Glomerular visceral epithelial cell (primary cell): ENCODE data around the gene PDE4C.

Experiments
- DNase-seq: peaks from one replicate; pipeline ENCODE4 v3.0.0-alpha.2; 2016; ENCODE audit errors: extremely low spot score

PDE4C gene

DNA sequence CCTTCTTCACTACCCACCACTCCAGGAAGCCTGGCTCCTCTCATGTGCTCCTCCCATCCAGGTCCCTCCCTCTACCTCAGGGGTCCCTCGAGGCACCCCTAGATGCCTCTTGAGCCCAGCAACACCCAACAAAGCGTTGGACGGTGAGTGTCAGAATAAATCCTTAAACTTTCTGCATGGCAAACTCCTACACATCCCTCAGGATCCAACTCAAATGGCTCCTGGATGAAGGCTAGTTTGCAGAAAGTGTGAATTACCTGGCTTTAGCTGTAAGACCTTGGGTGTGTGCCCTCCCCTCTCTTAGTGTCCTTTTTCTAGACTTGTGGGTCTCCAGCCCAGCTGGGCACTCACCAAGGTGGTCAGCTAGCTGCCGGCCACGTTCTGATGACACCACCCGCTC lies 27.9 kb downstream of the PDE4C start:
- DNase-seq: no peak

DNA sequence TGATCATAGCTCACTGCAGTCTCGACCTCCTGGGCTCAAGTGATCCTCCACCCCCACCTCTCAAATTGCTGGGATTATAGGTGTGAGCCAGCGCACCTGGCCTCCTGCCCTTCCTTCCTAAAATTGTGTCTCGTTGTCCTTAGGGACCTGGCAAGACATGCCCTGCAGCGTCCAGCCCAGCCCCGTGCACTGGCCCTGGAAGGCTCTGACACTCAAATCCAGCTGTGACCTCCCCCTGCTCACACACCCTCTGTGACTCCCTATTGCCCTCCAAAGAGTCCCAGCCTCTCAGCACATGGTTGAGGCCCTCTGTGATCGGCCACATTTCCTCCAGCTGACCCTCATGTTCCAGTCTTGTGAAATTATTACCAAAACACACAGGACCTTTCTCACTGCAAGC lies 28.3 kb downstream of the PDE4C start:
- DNase-seq: no peak

DNA sequence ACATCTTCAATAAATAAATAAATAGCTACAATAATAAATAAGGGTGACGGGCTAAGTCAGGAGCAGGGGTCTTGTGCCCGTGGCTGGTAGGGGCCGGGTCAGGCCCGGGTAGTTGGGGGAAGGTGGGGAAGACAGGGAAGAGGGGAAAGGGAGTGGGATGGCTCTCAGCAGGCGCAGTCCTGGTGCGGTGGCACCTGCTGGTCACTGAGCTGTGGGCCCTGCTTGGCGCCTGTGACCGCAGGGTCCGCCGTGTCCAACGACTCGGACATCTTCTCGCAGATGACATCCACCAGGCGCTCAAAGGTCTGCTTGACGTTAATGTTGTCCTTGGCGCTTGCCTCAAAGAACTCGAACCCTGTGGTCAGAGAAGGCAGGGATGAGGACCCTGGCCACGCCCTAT lies 28.9 kb downstream of the PDE4C start:
- no peak for DNase-seq

DNA sequence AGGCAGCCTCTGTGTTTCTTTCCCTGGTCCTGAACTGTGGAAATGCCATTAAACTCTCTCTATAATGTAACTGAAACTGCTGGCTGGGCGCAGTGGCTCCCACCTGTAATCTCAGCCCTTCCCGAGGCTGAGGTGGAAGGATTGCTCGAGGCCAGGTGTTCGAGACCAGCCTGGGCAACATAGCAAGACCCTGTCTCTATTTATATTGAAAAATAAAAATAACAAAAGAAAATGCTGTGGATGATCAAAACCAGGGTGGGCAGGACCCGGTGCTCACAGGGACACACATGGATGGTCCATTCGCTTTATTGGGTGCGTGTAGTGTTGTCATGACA lies 29.8 kb downstream of the PDE4C start:
- DNase-seq: no peak

DNA sequence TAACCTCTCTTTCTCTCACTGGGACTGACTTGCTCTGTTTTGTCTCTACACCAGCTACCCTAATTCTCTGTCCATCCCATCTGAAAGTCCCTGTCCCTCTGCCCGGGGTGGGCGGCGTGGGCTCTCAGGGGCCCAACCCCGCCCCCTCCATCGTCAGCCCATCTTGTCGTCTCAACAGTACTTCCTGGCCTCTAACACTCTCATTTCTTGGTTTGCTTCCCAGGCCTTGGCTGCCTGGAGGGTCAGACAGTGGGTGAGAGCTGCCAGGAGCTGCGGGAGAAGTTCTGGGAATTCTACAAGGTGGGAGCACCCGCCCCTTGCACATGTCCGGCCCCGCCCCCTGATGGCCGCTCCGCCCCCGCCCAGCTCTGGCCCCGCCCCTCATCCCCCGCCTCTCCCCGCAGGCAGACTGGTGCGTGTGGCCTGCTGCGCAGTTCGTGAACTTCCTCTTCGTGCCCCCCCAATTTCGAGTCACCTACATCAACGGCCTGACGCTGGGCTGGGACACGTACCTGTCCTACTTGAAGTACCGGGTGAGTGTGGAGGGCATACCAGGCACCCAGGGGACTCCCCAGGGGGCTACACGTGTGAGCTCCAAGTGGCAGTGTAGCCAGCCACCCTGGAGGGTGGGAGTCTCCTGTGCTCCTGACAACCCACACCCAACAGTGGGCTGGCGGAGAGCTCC lies 31.5 kb downstream of the PDE4C start:
- DNase-seq: no peak

DNA sequence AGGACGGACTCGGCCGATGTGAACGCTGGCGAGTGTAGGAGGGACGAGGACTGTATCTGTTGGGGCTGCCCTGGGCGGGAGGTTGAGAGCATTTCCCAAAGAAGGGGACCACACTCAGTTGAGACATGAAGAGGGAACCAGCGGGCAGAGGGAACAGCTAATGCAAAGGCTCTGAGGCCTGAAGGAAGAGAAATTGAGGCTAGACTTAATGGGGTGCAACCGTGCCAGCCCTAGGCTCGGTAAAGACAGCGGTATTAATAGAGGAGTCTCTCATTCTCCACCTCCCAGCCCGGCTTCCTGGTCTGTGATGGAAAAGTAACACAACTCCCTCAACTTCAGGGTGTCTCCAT lies 32.1 kb downstream of the PDE4C start:
- no peak for DNase-seq

DNA sequence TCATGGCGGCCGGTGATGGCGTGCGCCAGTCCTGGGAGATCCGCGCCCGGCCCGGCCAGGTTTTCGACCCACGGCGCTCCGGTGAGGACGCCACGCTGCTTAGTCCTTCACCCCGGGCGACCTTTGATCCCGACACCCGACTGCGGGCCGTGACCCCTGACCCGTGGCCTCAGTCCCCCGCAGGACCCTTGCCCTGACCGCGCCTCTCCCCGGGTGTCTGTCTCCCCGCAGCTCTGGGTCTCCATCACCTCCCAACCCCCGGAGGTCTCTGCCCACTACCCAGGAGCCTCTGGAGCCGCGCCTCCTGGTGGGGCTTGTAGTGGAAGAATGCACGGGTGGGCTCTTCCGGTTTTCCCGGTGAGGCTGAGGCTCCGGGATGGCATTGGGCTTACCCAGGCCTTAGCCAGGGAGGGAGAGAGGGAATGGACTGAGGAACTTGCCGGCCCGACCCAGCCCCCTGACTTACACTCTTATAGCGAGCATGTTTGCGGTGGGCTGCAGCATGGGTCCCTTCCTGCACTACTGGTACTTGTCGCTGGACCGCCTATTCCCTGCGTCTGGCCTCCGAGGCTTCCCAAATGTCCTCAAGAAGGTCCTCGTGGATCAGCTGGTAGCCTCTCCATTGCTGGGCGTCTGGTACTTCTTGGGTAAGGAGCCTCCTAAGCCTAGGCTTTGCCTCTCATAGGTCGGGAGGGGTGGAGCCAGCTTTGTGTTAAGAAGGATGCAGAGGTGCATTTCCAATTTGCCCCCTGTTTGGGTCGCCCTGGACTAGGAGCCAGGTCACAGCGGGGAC lies 32.7 kb downstream of the PDE4C start:
- no peak for DNase-seq

DNA sequence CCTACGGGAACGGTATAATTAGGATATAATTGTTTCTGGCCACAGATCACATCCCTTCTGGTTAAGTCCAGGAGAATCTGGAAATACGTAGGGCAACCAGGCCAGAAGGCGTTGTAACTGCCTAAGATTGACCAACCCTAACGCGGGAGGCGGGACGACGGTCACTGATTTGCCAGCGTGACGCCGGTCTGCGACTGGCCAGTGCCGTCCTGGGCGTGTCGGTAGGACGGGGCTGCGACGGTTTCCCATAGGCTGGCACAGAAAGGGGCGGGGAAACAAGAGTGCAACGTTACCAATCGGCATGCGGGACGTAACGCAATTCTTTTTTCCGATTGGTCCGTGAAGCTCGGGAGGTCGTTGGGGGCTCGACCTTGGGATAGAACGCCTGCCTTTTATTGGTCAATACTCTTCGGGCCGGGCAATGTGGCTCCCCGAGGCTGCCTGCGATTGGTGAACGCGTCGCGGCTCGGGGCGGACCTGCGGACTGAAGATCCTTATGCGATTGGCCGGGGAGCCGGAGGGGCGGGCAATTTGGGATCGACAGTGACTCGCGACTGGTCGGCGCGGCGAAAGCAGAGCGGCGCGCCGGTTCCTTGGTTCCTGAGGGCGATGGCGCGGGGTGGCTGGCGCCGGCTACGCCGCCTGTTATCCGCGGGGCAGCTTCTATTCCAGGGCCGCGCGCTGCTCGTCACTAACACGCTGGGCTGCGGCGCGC lies 33.4 kb downstream of the PDE4C start, which contains the start of gene MPV17L2:
Gene MPV17L2 (plus strand): TSS at position 546 of the 715 bp plus-strand sequence. CDS start 64 bp downstream, at position 610.
- DNase-seq: peak; percentile 100

DNA sequence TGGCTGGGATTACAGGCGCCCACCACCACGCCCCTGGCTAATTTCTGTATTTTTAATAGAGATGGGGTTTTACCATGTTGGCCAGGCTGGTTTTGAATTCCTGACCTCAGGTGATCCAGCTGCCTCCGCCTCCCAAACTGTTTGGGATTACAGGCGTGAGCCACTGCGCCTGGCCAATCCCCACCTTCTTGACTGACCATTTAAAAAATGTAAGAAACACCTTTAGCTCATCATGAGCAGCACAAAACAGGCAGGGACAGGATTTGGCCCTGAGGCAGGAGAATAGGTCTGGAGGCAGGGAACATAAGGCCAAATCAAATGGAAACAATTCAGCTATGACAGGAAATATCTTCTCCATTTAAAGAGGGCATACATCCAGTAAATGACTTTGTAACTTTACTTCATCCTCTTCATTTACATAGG lies 34.6 kb downstream of the PDE4C start:
- DNase-seq: no peak

DNA sequence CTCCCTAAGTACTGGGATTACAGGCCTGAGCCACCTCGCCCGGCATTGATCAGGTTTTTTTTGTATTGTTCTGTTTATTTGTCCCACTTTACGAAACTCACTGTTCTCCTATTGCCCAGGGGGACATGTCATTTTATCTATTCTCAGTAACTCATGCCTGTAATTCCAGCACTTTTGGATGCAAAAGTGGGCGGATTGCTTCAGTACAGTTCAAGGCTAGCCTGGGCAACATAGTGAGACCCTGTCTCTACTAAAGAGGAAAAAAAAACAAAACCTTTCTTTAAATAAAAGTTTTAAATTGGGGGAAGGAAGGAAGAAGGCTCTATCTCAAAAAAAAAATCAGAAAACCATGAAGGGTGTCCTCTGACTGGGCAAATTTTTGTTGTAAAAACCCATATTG lies 36.0 kb downstream of the PDE4C start:
- DNase-seq: no peak

DNA sequence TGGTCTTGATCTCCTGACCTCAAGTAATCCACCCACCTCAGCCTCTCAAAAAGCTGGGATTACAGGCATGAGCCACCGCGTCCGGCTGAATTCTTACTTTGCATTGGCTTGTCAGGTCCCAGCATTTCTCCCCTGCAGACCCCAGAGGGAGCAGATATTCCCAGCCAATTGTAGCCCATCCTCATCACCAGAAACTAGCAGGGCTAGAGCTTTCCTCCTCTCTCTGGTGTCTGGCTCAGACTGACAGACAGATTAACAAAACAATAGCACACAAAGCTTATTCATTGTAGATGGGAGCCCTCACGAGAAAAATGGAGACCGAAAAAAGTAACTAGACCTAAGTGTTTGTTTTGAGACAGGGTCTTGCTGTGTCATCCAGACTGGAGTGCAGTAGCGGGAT lies 40.7 kb downstream of the PDE4C start:
- no peak for DNase-seq

DNA sequence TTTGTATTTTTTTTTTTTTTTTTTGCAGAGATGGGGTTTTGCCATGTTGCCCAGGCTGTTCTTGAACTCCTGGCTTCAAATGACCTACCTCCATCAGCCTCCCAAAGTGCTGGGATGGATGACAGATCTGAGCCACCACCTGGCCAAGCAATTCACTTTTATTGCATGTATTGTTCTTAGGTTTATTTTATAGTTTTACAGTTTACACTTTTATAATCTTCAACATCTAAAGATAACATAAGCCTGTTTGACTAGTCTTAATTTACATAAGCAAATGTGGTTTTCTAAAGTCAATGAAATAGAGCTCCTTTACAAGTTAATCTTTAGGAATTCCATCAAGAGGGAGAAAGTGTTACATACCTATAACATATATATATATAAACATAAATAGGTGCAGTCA lies 42.7 kb downstream of the PDE4C start:
- DNase-seq: no peak

DNA sequence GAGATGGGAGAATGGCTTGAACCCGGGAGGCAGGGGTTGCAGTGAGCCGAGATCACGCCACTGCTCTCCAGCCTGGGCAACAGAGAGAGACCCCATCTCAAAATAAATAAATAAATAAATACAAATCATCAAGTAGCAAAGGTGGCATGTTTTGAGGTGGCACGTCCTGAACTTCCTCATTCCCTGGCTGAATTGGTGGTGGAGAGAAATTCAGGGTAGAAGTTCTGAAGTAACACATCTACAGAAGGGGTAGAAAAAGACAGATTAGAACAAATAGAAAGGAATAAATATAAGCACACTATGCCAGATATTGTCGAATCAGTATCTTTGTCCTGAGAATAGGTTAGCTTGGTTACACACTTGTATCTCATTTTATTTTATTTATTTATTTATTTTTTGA lies 46.3 kb downstream of the PDE4C start:
- DNase-seq: no peak

DNA sequence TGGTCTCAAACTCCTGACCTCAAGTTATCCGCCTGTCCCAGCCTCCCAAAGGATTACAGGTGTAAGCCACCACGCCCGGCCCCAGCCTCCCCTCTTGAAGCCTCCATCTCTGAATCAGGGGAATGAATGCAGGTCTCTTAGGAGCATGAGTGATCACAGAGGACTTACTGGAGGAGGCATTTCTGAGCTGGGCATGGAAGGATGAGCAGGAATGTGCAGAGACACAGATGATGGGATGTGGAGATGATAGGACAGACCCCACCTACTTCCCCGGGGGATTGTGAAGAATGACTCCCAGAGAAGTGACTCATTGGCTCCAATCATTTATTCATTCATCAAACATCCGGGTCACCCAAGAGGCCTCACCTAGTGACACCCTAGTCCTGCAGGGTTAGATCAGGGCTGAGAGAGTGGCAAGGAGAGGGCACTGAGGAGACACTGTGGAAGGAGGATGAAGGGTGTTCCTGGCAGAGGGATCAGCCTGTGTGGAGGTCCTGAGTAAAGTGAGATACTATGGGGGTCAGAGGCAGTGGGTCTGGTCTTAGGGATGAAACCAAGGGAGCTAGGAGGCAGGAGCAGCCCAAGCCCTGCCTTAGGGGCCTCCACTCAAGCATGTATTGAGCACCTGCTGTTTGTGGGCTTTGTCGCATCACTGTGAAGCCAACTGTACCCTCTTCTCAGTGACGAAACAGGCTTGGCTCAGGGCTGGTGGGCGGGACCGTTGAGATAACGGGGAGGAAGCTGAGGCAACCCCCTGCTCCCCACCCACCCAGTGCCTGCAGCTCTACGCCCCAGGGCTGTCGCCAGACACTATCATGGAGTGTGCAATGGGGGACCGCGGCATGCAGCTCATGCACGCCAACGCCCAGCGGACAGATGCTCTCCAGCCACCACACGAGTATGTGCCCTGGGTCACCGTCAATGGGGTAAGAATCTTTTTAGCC lies 49.6 kb downstream of the PDE4C start:
- no peak for DNase-seq

DNA sequence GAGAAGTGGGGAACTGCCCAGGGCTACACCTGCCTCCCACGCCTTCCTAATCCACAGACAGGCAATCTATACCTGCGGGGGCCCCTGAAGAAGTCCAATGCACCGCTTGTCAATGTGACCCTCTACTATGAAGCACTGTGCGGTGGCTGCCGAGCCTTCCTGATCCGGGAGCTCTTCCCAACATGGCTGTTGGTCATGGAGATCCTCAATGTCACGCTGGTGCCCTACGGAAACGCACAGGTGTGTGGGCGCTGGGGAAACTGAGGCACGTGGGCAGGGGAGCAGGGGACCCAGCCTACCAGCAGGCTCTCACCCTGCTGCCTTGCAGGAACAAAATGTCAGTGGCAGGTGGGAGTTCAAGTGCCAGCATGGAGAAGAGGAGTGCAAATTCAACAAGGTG lies 51.3 kb downstream of the PDE4C start:
- no peak for DNase-seq
